SK-N-SH (cell line): ENCODE results near the gene ANKS6.

Experiments used
- CTCF ChIP-seq: fragments of 200-600 bp; sonication (generic); IDR thresholded peaks from 2 replicates; pipeline ENCODE4 v1.6.1; 2017; ENCODE audit warnings: antibody characterized with exemption, mild to moderate bottlenecking, moderate library complexity
- ELF1 ChIP-seq: IDR thresholded peaks from 2 replicates; pipeline ENCODE4 v1.4.0; 2012
- FOSL2 ChIP-seq: IDR thresholded peaks from 2 replicates; pipeline ENCODE4 v1.4.0; 2012; ENCODE audit warnings: low read depth, mild to moderate bottlenecking, moderate library complexity, borderline replicate concordance
- POLR2AphosphoS5 ChIP-seq: IDR thresholded peaks from 2 replicates; pipeline ENCODE4 v1.6.1; 2012; ENCODE audit warnings: low read depth, low read length
- RFX5 ChIP-seq: IDR thresholded peaks from 2 replicates; pipeline ENCODE4 v1.6.1; 2012; ENCODE audit warnings: mild to moderate bottlenecking, improper control_type of control experiment, low read length
- RXRA ChIP-seq: IDR thresholded peaks from 2 replicates; pipeline ENCODE4 v1.4.0; 2012; ENCODE audit warnings: low read depth, mild to moderate bottlenecking, borderline replicate concordance
- TAF1 ChIP-seq: IDR thresholded peaks from 2 replicates; pipeline ENCODE4 v1.6.1; 2012; ENCODE audit warnings: low read depth, mild to moderate bottlenecking, low read length, moderate library complexity, borderline replicate concordance

GRCh38 chr9:98707166-98708102 lies 88.9 kb downstream of the ANKS6 start:
- TF ChIP-seq CTCF: peak; percentile 56
- TF ChIP-seq RFX5: no peak
- TF ChIP-seq POLR2AphosphoS5: no peak
- TF ChIP-seq TAF1: no peak
- no peak for TF ChIP-seq ELF1
- no peak for TF ChIP-seq RXRA
- TF ChIP-seq FOSL2: no peak
